H1 (cell line): ENCODE data around the gene LUZP1.

Experiments used
- BCL11A ChIP-seq, 2 experiments: IDR thresholded peaks; one replicate each; pipeline ENCODE4 v1.6.1; 2011; ENCODE audit warnings: low read depth in 2 of 2, low read length in 2 of 2, mild to moderate bottlenecking in 2 of 2
- CEBPB ChIP-seq: IDR thresholded peaks from 2 replicates; pipeline ENCODE4 v1.6.1; 2012; ENCODE audit warnings: low read depth, low read length
- EZH2 ChIP-seq: fragments of 200-600 bp; sonication (generic); IDR thresholded peaks from 2 replicates; pipeline ENCODE4 v1.7.1; 2012; ENCODE audit warnings: low read depth, mild to moderate bottlenecking, moderate library complexity, low read length, inconsistent platforms; ENCODE audit not compliant: severe bottlenecking
- GABPA ChIP-seq: IDR thresholded peaks from 2 replicates; pipeline ENCODE4 v1.6.1; 2011; ENCODE audit warnings: mild to moderate bottlenecking, low read length, moderate library complexity, borderline replicate concordance; ENCODE audit not compliant: insufficient read depth
- MAFK ChIP-seq: IDR thresholded peaks from 2 replicates; pipeline ENCODE4 v1.6.1; 2012; ENCODE audit warnings: low read depth, mild to moderate bottlenecking, improper control_type of control experiment, low read length
- NRF1 ChIP-seq: IDR thresholded peaks from 2 replicates; pipeline ENCODE4 v1.6.1; 2011; ENCODE audit warnings: mild to moderate bottlenecking, low read depth, low read length, improper control_type of control experiment
- POU5F1 ChIP-seq: IDR thresholded peaks from 2 replicates; pipeline ENCODE4 v1.6.1; 2011; ENCODE audit warnings: low read depth, mild to moderate bottlenecking, low read length, moderate library complexity
- RFX5 ChIP-seq: IDR thresholded peaks from 2 replicates; pipeline ENCODE4 v1.6.1; 2011; ENCODE audit warnings: low read depth, low read length, improper control_type of control experiment, borderline replicate concordance
- SP4 ChIP-seq: IDR thresholded peaks from 2 replicates; pipeline ENCODE4 v1.6.1; 2012; ENCODE audit warnings: low read length, inconsistent platforms
- YY1 ChIP-seq: IDR thresholded peaks from 2 replicates; pipeline ENCODE4 v1.6.1; 2011; ENCODE audit warnings: low read depth, mild to moderate bottlenecking, low read length
- TF ChIP-seq, protein P1 (sequence below), 3 experiments: IDR thresholded peaks; 1 replicate in 2 of 3; 2 replicates in 1 of 3; pipeline versions ENCODE4 v1.5.1 to v1.6.1; 2011; ENCODE audit warnings: low read length in 3 of 3, mild to moderate bottlenecking in 3 of 3, inconsistent platforms in 2 of 3, low read depth in 1 of 3, moderate library complexity in 1 of 3; ENCODE audit not compliant: insufficient read depth in 1 of 3; ENCODE audit errors: control extremely low read depth in 1 of 3

DNA sequence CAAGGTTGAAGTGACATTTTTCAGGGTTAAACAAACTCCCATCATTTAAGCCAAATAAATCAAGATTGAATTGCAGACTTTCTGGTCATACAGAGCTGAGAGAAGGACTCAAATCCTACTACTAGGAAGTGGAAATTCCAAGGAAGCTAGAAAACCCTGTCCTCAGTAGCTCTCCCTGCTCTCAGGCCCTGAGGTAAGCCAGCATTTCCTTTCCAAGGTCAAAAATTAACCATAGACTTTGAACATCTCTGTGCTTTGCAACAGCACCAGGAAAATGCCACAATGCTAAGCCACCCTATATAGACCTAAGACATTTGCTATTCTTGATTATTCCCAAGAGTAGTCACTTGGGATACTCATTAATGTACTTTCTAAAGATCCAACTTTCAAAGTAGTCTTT lies 45.1 kb downstream of the LUZP1 start:
- TF ChIP-seq, protein P1, sequence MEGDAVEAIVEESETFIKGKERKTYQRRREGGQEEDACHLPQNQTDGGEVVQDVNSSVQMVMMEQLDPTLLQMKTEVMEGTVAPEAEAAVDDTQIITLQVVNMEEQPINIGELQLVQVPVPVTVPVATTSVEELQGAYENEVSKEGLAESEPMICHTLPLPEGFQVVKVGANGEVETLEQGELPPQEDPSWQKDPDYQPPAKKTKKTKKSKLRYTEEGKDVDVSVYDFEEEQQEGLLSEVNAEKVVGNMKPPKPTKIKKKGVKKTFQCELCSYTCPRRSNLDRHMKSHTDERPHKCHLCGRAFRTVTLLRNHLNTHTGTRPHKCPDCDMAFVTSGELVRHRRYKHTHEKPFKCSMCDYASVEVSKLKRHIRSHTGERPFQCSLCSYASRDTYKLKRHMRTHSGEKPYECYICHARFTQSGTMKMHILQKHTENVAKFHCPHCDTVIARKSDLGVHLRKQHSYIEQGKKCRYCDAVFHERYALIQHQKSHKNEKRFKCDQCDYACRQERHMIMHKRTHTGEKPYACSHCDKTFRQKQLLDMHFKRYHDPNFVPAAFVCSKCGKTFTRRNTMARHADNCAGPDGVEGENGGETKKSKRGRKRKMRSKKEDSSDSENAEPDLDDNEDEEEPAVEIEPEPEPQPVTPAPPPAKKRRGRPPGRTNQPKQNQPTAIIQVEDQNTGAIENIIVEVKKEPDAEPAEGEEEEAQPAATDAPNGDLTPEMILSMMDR (IDR thresholded peaks at IDR 0.05; ENCODE audit: control extremely low read depth in 1 of 3, insufficient read depth in 1 of 3, low read depth in 1 of 3, low read length in 3 of 3) = no peak
- TF ChIP-seq BCL11A (IDR thresholded peaks at IDR 0.05; ENCODE audit: low read depth in 2 of 2, low read length in 2 of 2) = no peak
- no peak for TF ChIP-seq CEBPB
- TF ChIP-seq NRF1 = no peak
- TF ChIP-seq MAFK = no peak
- no peak for TF ChIP-seq YY1
- TF ChIP-seq EZH2 = no peak
- no peak for TF ChIP-seq RFX5
- TF ChIP-seq POU5F1 = no peak
- no peak for TF ChIP-seq SP4
- TF ChIP-seq GABPA = no peak
